IPS-18c (cell line): ENCODE measurements around the gene XKRX.

Source experiments
- H3K4me3 ChIP-seq: 2 replicates; pipeline ENCODE4 v1.7.0; 2013; ENCODE audit warnings: low read depth, mild to moderate bottlenecking, low read length, moderate library complexity; ENCODE audit not compliant: insufficient read depth
- H3K9me3 ChIP-seq: one replicate; pipeline ENCODE4 v1.6.1; 2013; ENCODE audit warnings: mild to moderate bottlenecking, low read length, moderate library complexity; ENCODE audit not compliant: control insufficient read depth, insufficient read depth

The XKRX gene

GRCh38 chrX:100913111-100913510, 15.6 kb downstream of the XKRX start:
- Histone ChIP-seq H3K4me3 (no peak overlapping the region), H3K9me3 (no peaks in the 10 kb centered on the region)

DNA sequence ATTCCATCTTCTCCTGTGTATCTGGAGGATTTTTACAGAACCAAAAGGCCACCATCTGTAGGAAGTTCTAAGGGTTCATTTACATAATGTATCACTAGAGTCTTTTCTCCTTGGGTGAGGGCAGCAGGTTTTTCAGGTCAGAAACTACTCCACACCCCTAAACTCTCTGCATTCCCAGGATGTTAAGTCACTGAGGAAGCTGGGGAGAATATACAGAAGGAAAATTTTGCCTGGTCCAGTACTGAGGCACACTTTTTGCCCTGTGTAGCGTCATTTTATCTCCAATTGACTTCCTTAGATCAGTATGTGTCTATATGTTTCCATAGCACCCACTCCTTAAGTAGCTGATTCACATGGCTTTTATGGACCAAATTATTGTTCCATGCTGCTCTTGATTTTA, 17.0 kb downstream of the XKRX start:
- Histone ChIP-seq H3K9me3 (peaks cover 2% of the 10 kb centered on the region), H3K4me3 (no peak overlapping the region)

DNA sequence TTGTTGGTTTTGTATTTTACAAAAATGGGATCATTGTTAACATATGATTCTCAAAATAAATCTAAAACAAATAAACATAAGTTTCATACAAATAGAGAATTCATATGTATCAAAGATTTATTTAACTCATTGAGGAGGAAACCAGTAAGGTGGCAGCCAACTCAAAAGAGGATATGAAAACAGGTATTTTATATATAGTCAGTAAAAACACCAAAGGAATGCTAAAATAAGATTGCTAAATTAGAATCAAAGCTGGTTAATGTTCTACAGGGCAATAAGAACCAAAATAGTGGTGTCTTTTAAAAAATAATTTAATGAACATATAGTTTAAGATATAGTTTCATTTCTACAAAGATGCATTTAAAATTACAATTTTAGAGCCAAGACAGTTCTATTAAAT, 23.1 kb downstream of the XKRX start:
- peaks cover 2% of the 10 kb centered on the region for H3K9me3 ChIP-seq
- no peak overlapping the region for H3K4me3 ChIP-seq

- H3K4me3 ChIP-seq, result no peak overlapping the region
- H3K9me3 ChIP-seq, result peaks cover 2% of the 10 kb centered on the region
These were observed 24.3 kb downstream of the XKRX start for GRCh38 chrX:100904433-100904832.

DNA sequence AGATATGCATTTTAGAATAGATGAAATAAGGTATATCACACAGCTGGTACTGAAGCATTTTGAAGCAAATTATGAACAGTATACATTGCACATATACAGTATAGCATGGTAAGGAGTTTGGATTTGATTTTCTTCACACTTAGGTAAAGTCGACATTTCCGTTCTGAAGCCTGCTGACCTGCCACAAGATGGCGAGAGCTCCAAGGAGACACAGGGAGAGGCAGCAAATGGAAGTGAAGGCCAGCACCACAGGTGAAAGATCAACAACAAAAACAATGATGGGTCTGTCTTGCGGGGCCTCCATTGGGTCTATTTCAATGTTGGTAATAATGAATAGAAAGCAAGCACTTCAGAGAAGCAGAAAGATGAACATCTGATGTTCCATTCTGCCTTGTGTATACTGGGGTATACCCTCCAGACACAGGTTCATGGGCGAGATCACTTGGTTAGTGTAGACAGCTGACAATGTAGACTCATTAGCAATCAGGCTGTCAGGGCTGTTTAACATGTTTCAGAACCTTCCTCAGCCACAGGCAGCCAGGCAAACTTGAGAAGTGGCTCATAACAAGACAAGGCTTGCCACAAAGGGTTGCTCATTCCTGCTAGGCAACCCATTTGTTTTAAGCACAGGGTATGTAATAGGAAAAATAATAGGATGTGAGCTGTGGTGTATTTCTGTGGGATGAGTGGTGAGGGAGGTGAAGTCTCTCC, 33.2 kb downstream of the XKRX start:
- no peak overlapping the region for H3K4me3 ChIP-seq
- H3K9me3 ChIP-seq, result no peaks in the 10 kb centered on the region

DNA sequence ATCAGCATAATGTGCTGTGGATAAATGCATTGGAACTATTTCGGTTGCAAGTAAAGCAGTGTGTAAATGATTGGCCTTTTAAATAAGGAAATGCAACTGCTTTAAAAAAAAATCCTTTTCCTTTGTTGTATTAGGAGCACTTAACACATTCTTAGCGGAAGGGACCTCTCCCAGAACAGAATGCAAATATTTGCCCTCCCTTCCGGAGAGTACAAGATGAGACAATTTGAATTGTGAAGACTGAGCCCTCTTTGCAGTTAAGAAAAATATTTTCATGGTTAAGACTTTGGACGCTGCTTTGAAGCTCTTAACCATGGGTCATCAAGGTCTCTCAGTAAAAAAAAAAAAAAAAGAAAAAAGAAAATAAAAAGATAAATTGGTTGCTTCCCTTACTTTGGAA, 45.1 kb downstream of the XKRX start:
- H3K4me3 ChIP-seq, result no peak overlapping the region
- H3K9me3 ChIP-seq, result no peaks in the 10 kb centered on the region

- H3K4me3 ChIP-seq, result no peak overlapping the region
These were observed 48.3 kb downstream of the XKRX start for GRCh38 chrX:100880368-100880767.

GRCh38 chrX:100874325-100874724, 54.4 kb downstream of the XKRX start, which contains the start of gene NOX1:
NOX1 (minus strand) TSS chrX:100874359; CDS start chrX:100874139, 220 bp downstream.
- Histone ChIP-seq H3K4me3 (no peak within 1 kb of the TSS), H3K9me3 (no peaks in the 10 kb centered on the region)

More at GRCh38 chrX:100880368-100880767, 48.3 kb downstream of the XKRX start:
- no peaks in the 10 kb centered on the region for H3K9me3 ChIP-seq

DNA sequence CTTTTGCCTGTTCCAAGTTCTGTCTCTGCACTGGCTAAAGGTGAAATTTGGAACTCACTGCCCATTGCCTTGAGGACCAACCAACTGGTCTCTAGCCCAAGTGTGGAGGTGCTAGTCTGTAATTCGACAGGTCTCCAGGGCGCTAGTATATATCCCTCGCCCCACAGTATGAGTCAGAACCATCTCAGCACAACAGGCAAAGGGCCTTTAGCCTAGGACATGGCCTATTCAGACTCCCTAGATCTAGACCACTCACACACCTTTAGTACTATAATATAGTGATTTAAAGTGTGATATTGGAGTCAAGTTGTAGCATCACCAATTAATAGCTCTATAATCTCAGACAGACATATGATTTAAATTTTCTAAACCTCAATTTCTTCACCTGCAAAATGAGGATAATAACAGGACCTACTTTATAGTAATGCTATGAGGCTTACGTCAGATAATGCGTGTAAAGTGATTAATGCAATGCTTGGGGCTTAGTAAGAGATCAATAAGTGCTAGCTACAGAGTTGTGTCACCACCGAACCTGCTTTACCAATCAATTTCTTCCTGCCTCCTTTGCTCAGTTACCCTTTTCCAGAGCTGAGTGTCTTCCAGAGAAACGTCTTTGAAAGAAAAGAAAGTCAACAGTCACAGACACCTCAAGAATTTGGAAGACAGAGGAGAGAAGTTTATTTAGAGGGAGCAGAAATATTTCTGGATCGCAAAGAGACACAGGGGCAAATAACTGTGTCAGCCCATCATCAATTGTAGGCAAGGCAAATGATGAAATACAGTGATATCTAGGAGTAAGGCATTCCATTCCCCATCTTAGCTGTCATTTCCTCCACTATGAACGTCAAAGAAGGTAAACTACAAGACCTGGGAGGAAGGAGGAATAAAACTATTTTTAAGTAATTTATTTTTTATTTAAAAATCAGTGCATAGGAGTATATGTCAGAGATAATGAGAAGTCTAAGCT, 56.8 kb downstream of the XKRX start:
- H3K4me3 ChIP-seq, result no peak overlapping the region
- no peaks in the 10 kb centered on the region for H3K9me3 ChIP-seq

DNA sequence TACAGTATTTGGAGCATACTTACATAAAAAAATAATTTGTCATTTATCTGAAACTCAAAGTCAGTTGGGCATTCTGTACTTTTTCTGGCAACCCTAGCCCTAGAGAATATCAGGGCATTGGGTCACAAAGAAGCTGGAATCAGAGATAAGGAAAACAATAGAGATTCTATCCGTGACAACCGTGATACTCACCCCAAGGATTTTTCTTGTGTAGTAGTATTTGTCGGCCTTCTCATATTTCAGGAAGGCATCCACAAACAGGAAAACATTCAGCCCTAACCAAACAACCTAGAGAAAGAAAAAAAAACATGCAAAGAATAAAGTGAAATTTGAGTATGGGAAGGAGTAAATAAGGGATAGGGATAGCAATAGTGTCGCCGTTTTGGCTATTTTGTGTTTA, 58.2 kb downstream of the XKRX start:
- H3K4me3 ChIP-seq, result no peak overlapping the region

DNA sequence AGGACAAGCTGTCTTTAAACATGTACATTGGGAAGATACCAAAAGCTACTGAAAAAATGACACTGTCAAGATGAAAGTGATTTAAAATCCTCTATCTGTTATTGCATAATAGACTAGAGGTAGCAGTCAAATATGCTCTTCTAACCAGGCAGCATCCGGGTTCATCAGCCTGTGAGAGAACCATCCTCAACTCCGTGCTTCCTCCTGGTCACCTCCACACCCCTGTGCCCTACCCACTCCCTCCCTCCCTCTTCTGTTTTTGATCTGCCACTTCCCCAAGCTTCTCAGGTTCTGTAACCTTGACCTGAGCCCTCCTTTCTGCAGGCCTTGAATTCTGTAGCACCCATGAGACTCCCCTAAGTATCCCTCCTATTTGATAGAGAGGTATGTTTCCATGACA, 60.4 kb downstream of the XKRX start:
- Histone ChIP-seq H3K9me3 (no peaks in the 10 kb centered on the region), H3K4me3 (no peak overlapping the region)

More for the DNA sequence above, 58.2 kb downstream of the XKRX start:
- no peaks in the 10 kb centered on the region for H3K9me3 ChIP-seq

DNA sequence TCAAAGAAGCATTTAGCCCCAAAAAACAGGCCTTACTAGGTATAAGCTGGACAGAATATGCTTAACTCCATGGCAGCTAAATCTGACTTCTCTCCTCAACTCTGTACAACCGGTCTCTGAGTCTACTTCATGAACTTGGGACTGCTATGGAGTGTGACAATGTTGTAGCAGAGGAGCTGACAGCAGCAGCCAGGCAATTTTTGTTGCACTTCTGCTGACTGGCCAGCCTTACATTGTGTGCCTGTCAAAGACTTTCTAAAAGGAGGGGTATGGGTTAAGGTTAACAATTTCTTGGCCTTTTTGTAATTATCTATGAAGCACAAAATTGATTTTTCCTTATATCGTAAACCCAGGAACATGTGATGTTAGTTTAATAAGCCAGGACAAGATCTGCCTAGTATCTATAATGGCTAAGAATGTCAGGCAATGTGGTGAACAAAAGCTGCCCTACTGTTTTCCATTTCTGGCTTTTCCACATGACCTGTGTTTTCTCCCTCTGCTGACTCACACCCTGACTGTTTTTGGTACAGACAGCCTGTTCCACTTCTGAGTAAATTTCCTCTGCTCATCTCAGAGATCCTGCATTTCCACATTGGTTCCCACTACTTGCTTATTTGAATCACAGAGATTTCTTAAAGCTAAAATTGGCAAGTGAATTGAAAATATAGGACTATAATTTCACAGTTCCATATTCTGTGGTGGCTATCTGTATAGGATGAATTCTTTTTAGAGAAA, 63.9 kb downstream of the XKRX start:
- H3K9me3 ChIP-seq, result no peaks in the 10 kb centered on the region

More for the DNA sequence above, 63.9 kb downstream of the XKRX start:
- H3K4me3 ChIP-seq, result no peak overlapping the region
